Lower leg skin (tissue), 3 donors: Measurements from ENCODE around the gene CD83.

Experiments
- CTCF ChIP-seq, 3 donors: fragments of 450-650 bp; IDR thresholded peaks; one replicate each; pipeline ENCODE4 v1.5.1; 2016; ENCODE audit warnings: antibody characterized with exemption in 3 of 3, mild to moderate bottlenecking in 3 of 3, moderate library complexity in 2 of 3
- POLR2A ChIP-seq, 2 donors: fragments of 450-650 bp; IDR thresholded peaks; one replicate each; pipeline ENCODE4 v1.6.1; 2016 to 2017; ENCODE audit warnings: antibody characterized with exemption in 2 of 2, mild to moderate bottlenecking in 1 of 2, moderate library complexity in 1 of 2

- TF ChIP-seq CTCF (IDR thresholded peaks at IDR 0.05) (no peak), POLR2A (IDR thresholded peaks at IDR 0.05) (no peak)
Measured at GRCh38 chr6:14107000-14107399, 10.6 kb upstream of the CD83 start.
